22Rv1 (cell line): ENCODE results near the gene MLH3.

Experiments
- CTCF ChIP-seq: fragments of 450-650 bp; IDR thresholded peaks from 2 replicates; pipeline ENCODE4 v1.5.1; 2017; ENCODE audit warnings: mild to moderate bottlenecking
- ZFX ChIP-seq: fragments of 450-650 bp; IDR thresholded peaks from 2 replicates; pipeline ENCODE4 v1.6.1; 2017; ENCODE audit warnings: antibody characterized with exemption, borderline replicate concordance

DNA sequence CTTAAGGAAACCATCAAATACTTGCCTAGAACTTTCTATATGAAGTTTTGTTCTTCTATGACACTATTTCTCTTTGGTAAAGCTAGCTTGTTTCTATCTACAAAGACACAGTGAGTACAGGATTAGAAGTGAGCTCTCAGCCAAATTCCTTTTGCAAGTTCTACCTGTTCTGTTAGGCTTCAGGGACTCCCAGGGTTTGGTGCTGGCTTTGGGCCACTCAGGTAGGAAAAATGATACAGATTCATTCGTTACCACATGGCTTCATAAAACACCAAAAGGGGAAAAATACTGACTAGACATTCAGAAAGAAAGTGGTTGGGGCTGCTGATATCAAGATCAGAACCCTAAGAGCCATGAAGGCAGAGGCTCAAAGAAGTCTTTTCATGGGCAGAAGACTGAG lies 32.0 kb upstream of the MLH3 start:
- TF ChIP-seq CTCF (no peak), ZFX (no peak)
